SK-N-SH treated with all-trans-retinoic acid at 6 μM for 48 hours (cell line): ENCODE measurements around the gene SH3BGRL2.

Experiments used
- ATAC-seq: fragments of 200-7000 bp; cut with Tn5 transposase; 3 replicates; pipeline ENCODE4 v1.9.1; 2020; ENCODE audit warnings: mild to moderate bottlenecking, moderate library complexity
- ARNTL ChIP-seq: fragments of 450-650 bp; formaldehyde crosslinking; IDR thresholded peaks from 2 replicates; pipeline ENCODE4 v1.5.0; 2020; ENCODE audit warnings: low read depth, mild to moderate bottlenecking, moderate library complexity, borderline replicate concordance
- BACH2 ChIP-seq: fragments of 250-450 bp; sonication (Bioruptor Pico); IDR thresholded peaks from 2 replicates; pipeline ENCODE4 v1.9.0; 2021; ENCODE audit warnings: mild to moderate bottlenecking, borderline replicate concordance
- CREB5 ChIP-seq: fragments of 250-450 bp; sonication (Bioruptor Pico); IDR thresholded peaks from 2 replicates; pipeline ENCODE4 v1.5.1; 2020; ENCODE audit warnings: low read depth, mild to moderate bottlenecking, moderate library complexity
- CSDC2 ChIP-seq: fragments of 250-450 bp; sonication (Bioruptor Pico); IDR thresholded peaks from 2 replicates; pipeline ENCODE4 v1.5.0; 2020; ENCODE audit warnings: mild to moderate bottlenecking, moderate library complexity
- ESRRG ChIP-seq: fragments of 250-450 bp; sonication (Bioruptor Pico); IDR thresholded peaks from 2 replicates; pipeline ENCODE4 v1.6.1; 2021; ENCODE audit warnings: mild to moderate bottlenecking
- GLIS3 ChIP-seq: fragments of 250-450 bp; sonication (Bioruptor Pico); IDR thresholded peaks from 2 replicates; pipeline ENCODE4 v1.5.0; 2020; ENCODE audit warnings: mild to moderate bottlenecking, moderate library complexity
- ISL1 ChIP-seq: fragments of 250-450 bp; sonication (Bioruptor Pico); IDR thresholded peaks from 2 replicates; pipeline ENCODE4 v2.1.2; 2022; ENCODE audit warnings: mild to moderate bottlenecking, moderate library complexity
- OSR1 ChIP-seq: fragments of 250-450 bp; sonication (Bioruptor Pico); IDR thresholded peaks from 2 replicates; pipeline ENCODE4 v1.8.0; 2022; ENCODE audit warnings: moderate library complexity, mild to moderate bottlenecking, inconsistent platforms
- PATZ1 ChIP-seq: fragments of 250-450 bp; sonication (Bioruptor Pico); IDR thresholded peaks from 2 replicates; pipeline ENCODE4 v1.8.0; 2020; ENCODE audit warnings: mild to moderate bottlenecking, moderate library complexity, borderline replicate concordance
- PPARA ChIP-seq: fragments of 250-450 bp; sonication (Bioruptor Pico); IDR thresholded peaks from 2 replicates; pipeline ENCODE4 v1.5.0; 2020; ENCODE audit warnings: mild to moderate bottlenecking, borderline replicate concordance
- SNAI2 ChIP-seq: fragments of 250-450 bp; sonication (Bioruptor Pico); IDR thresholded peaks from 2 replicates; pipeline ENCODE4 v1.5.0; 2020; ENCODE audit warnings: mild to moderate bottlenecking, moderate library complexity
- TCF4 ChIP-seq: fragments of 250-450 bp; sonication (Bioruptor Pico); IDR thresholded peaks from 2 replicates; pipeline ENCODE4 v1.8.0; 2021; ENCODE audit warnings: mild to moderate bottlenecking, moderate library complexity, borderline replicate concordance
- TOX ChIP-seq: fragments of 250-450 bp; sonication (Bioruptor Pico); IDR thresholded peaks from 2 replicates; pipeline ENCODE4 v1.8.0; 2021; ENCODE audit warnings: mild to moderate bottlenecking, moderate library complexity, borderline replicate concordance
- ZFP3 ChIP-seq: fragments of 250-450 bp; sonication (Bioruptor Pico); IDR thresholded peaks from 2 replicates; pipeline ENCODE4 v1.5.0; 2020; ENCODE audit warnings: mild to moderate bottlenecking, moderate library complexity
- ZFP30 ChIP-seq: fragments of 450-650 bp; formaldehyde crosslinking; IDR thresholded peaks from 2 replicates; pipeline ENCODE4 v1.5.0; 2022; ENCODE audit warnings: mild to moderate bottlenecking, moderate library complexity
- ZNF565 ChIP-seq: fragments of 450-650 bp; formaldehyde crosslinking; conservative IDR thresholded peaks from 2 replicates; pipeline ENCODE4 v1.5.0; 2020; ENCODE audit warnings: low read depth, mild to moderate bottlenecking, moderate library complexity
- ZNF70 ChIP-seq: fragments of 450-650 bp; formaldehyde crosslinking; IDR thresholded peaks from 2 replicates; pipeline ENCODE4 v1.5.0; 2020; ENCODE audit warnings: mild to moderate bottlenecking, moderate library complexity
- ZNF8 ChIP-seq: fragments of 450-650 bp; formaldehyde crosslinking; IDR thresholded peaks from 2 replicates; pipeline ENCODE4 v1.5.0; 2020; ENCODE audit warnings: mild to moderate bottlenecking, moderate library complexity
- TF ChIP-seq, protein P1 (sequence below): fragments of 250-450 bp; sonication (Bioruptor Pico); IDR thresholded peaks from 2 replicates; pipeline ENCODE4 v1.5.1; 2021; ENCODE audit warnings: mild to moderate bottlenecking, moderate library complexity
- TF ChIP-seq, protein P2 (sequence below): fragments of 250-450 bp; sonication (Bioruptor Pico); IDR thresholded peaks from 2 replicates; pipeline ENCODE4 v1.5.0; 2020; ENCODE audit warnings: mild to moderate bottlenecking, moderate library complexity

SH3BGRL2 gene

DNA sequence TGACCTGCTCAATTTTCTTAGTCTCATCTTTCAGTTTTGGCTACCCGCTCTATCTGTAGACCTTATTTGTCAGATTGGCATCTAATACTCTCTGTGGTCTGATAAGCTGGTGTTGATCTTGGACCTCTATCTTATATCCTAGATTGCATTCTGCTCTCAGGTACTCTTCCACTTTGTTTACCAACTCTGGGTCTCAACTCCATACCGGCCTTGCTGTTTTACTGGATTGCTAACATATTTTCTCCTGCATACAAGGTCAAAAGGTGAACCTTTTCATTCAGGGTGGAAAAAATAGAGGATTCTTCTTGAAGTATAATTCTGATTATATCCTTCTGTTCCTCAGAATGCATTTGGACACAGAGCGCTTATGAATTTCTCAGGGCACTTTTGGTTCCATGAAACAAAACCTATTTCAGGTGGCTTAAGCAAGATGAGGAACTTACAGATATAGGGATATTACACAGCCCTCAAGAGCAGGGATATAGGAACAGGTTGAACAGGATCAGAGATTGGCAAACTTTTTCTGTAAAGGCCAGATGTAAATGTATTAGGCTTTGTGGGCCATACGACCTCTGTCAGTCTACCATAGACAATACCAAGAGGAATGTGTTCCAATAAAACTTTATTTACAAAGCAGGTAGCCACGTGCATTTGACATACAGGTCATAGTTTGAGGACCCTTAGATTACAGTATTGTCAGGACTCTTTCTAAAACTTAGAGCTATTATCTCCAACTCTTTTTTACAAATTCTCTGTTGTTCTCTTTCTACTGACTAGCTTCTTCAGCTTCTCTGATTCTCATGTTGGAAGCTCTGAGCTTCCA lies 2.5 kb upstream of the SH3BGRL2 start:
- ATAC-seq: no peak

DNA sequence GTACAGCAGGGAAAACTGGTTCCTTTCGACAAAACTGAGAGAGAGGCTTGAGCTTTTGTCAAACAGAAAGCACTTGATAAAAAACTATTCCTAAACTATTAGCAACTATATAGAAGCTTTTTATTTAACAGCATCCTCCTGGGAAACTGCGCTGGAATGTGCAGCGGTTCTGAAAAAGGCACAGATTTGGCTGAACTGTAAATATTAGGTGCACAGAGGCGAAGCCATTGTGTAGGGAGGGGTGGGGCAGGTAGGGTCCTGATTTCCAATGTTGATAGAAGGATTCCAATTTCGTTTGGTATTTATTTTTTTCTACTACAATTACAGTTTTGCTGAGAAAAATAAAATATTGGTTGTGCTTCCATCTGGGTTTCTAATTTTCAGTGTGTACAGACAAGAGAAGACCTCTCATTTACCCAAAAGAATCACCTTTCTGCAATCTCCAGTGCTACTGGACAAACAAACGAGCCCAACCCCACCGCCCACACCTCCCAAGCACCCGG lies 698 bp upstream of the SH3BGRL2 start:
- ATAC-seq: no peak
- no peak for TF ChIP-seq TCF4 (CRISPR knock-in tag)
- no peak for TF ChIP-seq ZFP30 (CRISPR knock-in tag)
- TF ChIP-seq OSR1 (CRISPR knock-in tag): no peak
- TF ChIP-seq, protein P1, sequence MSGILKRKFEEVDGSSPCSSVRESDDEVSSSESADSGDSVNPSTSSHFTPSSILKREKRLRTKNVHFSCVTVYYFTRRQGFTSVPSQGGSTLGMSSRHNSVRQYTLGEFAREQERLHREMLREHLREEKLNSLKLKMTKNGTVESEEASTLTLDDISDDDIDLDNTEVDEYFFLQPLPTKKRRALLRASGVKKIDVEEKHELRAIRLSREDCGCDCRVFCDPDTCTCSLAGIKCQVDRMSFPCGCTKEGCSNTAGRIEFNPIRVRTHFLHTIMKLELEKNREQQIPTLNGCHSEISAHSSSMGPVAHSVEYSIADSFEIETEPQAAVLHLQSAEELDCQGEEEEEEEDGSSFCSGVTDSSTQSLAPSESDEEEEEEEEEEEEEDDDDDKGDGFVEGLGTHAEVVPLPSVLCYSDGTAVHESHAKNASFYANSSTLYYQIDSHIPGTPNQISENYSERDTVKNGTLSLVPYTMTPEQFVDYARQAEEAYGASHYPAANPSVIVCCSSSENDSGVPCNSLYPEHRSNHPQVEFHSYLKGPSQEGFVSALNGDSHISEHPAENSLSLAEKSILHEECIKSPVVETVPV (CRISPR knock-in tag): no peak
- no peak for TF ChIP-seq ZNF8
- TF ChIP-seq ARNTL (CRISPR knock-in tag): no peak
- TF ChIP-seq, protein P2, sequence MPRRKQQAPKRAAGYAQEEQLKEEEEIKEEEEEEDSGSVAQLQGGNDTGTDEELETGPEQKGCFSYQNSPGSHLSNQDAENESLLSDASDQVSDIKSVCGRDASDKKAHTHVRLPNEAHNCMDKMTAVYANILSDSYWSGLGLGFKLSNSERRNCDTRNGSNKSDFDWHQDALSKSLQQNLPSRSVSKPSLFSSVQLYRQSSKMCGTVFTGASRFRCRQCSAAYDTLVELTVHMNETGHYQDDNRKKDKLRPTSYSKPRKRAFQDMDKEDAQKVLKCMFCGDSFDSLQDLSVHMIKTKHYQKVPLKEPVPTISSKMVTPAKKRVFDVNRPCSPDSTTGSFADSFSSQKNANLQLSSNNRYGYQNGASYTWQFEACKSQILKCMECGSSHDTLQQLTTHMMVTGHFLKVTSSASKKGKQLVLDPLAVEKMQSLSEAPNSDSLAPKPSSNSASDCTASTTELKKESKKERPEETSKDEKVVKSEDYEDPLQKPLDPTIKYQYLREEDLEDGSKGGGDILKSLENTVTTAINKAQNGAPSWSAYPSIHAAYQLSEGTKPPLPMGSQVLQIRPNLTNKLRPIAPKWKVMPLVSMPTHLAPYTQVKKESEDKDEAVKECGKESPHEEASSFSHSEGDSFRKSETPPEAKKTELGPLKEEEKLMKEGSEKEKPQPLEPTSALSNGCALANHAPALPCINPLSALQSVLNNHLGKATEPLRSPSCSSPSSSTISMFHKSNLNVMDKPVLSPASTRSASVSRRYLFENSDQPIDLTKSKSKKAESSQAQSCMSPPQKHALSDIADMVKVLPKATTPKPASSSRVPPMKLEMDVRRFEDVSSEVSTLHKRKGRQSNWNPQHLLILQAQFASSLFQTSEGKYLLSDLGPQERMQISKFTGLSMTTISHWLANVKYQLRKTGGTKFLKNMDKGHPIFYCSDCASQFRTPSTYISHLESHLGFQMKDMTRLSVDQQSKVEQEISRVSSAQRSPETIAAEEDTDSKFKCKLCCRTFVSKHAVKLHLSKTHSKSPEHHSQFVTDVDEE (CRISPR knock-in tag): no peak
- TF ChIP-seq ESRRG: no peak
- no peak for TF ChIP-seq TOX
- TF ChIP-seq ISL1 (CRISPR knock-in tag): no peak
- no peak for TF ChIP-seq SNAI2 (CRISPR knock-in tag)
- TF ChIP-seq CSDC2: no peak
- no peak for TF ChIP-seq PPARA (CRISPR knock-in tag)

More for the DNA sequence above, 2.5 kb upstream of the SH3BGRL2 start:
- TF ChIP-seq BACH2 (CRISPR knock-in tag) (no peak), OSR1 (CRISPR knock-in tag) (no peak), CREB5 (no peak), ZFP30 (CRISPR knock-in tag) (no peak), ZNF565 (CRISPR knock-in tag) (no peak), GLIS3 (no peak), PATZ1 (no peak), ZFP3 (CRISPR knock-in tag) (no peak), ARNTL (CRISPR knock-in tag) (no peak), ZNF70 (no peak), ZNF8 (no peak), PPARA (CRISPR knock-in tag) (no peak), CSDC2 (no peak), ISL1 (CRISPR knock-in tag) (no peak)
- TF ChIP-seq, protein P2 (CRISPR knock-in tag): no peak
- TF ChIP-seq, protein P1 (CRISPR knock-in tag): no peak
- TF ChIP-seq, all 23 proteins: peak for 0
